Kidney (tissue), 14 donors: Measurements from ENCODE around the gene DDX24. TPM values are rescaled to one million over a fixed set of nuclear protein-coding genes. Genes with fewer than 3 reads are reported as not detected.
A peak's percentile ranks its signal among the peaks of the same experiment; 100 is the strongest.

Experiments
- DNase-seq, 5 donors: peaks; one replicate each; pipeline ENCODE4 v3.0.0-alpha.2; 2013 to 2020
- FAIRE-seq: peaks from 2 replicates; lab custom pipeline; 2012; peaks lifted over from hg19 to GRCh38; lab: Jason Lieb, UNC
- H3K27ac ChIP-seq, 2 donors: one replicate each; pipeline ENCODE4 v1.7.0; 2013; ENCODE audit warnings: low read depth in 2 of 2, low read length in 2 of 2, inconsistent platforms in 1 of 2
- H3K27me3 ChIP-seq: one replicate; pipeline ENCODE4 v1.7.1; 2013; ENCODE audit warnings: low read length, inconsistent platforms; ENCODE audit not compliant: control insufficient read depth, insufficient read depth
- H3K36me3 ChIP-seq, 3 donors: one replicate each; pipeline versions ENCODE4 v1.7.0 to v1.7.1; 2013; ENCODE audit warnings: low read length in 3 of 3, control low read depth in 1 of 3, inconsistent platforms in 1 of 3; ENCODE audit not compliant: insufficient read depth in 3 of 3, control insufficient read depth in 2 of 3
- H3K4me1 ChIP-seq, 3 donors: one replicate each; pipeline versions ENCODE4 v1.7.0 to v1.7.1; 2013; ENCODE audit warnings: low read length in 3 of 3, inconsistent platforms in 1 of 3, low read depth in 1 of 3; ENCODE audit not compliant: control insufficient read depth in 2 of 3, insufficient read depth in 2 of 3
- H3K4me3 ChIP-seq, 3 donors: one replicate each; pipeline versions ENCODE4 v1.7.0 to v1.8.1; 2013; ENCODE audit warnings: low read length in 3 of 3, control low read depth in 1 of 3, inconsistent platforms in 1 of 3
- H3K9ac ChIP-seq, 3 donors: one replicate each; pipeline versions ENCODE4 v1.7.0 to v1.7.1; 2013; ENCODE audit warnings: low read length in 3 of 3, control low read depth in 1 of 3, inconsistent platforms in 1 of 3
- H3K9me3 ChIP-seq, 3 donors: one replicate each; pipeline versions ENCODE4 v1.7.0 to v1.7.1; 2013; ENCODE audit warnings: low read length in 3 of 3, control low read depth in 1 of 3, inconsistent platforms in 1 of 3; ENCODE audit not compliant: control insufficient read depth in 2 of 3, insufficient read depth in 1 of 3
- intact Hi-C: fragments of 100-400 bp; cut with DNase I; formaldehyde crosslinking; loops from one replicate; pipeline ENCODE4 v1.11.1; 2022
- polyA plus RNA-seq: library from polyadenylated mRNA; stranded (reverse); fragments of 350-450 nt; fragmentation: Illumina TruSeq; extraction: RNeasy Lipid Tissue Mini Kit (QIAGEN cat#74804); gene quantifications from one replicate; pipeline ENCODE4 v1.2.3, GENCODE V29; 2014; ENCODE audit warnings: low read depth, low replicate concordance; ENCODE audit not compliant: insufficient read depth
- total RNA-seq: library from RNA; stranded (reverse); fragmentation: NEBNext Ultra II Directional; extraction: Animal tissue kit (Norgen Biotek cat#: 25700); gene quantifications from one replicate; pipeline ENCODE4 v1.2.1, GENCODE V29; 2021
- TF ChIP-seq, protein P1 (sequence below): IDR thresholded peaks from 3 replicates; pipeline ENCODE4 v1.5.1; 2012; ENCODE audit warnings: mild to moderate bottlenecking, moderate library complexity, borderline replicate concordance; ENCODE audit not compliant: insufficient read depth; ENCODE audit errors: extremely low read depth
- donor health status: control.
- donor health status: control.
- donor health status: control.
- donor health status: control.
- donor health status: control.
- donor health status: DM: yes; HTN: yes; CAD: no.
- donor health status: Normal renal cell carcinoma (clear cell type).

DDX24 gene
- total and polyA plus RNA-seq, 2 donors from 2014 or later, result 139 to 193 TPM

DNA sequence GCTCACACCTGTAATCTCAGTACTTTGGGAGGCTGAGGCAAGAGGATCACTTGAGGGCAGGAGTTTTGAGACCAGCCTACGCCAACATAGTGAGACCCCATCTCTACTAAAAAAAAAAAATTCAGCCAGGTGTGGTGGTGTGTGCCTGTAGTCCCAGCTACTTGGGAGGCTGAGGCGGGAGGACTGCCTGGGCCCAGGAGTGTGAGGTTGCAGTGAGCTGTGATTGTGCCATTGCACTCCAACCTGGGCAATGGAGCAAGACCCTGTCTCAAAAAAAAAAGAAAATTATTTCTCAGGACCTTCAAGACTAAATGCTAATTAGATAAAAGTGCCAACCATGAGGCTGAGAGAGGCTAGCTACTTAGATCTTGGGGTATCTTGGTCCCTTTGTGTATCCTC lies 31.4 kb downstream of the DDX24 start:
- TF ChIP-seq, protein P1, sequence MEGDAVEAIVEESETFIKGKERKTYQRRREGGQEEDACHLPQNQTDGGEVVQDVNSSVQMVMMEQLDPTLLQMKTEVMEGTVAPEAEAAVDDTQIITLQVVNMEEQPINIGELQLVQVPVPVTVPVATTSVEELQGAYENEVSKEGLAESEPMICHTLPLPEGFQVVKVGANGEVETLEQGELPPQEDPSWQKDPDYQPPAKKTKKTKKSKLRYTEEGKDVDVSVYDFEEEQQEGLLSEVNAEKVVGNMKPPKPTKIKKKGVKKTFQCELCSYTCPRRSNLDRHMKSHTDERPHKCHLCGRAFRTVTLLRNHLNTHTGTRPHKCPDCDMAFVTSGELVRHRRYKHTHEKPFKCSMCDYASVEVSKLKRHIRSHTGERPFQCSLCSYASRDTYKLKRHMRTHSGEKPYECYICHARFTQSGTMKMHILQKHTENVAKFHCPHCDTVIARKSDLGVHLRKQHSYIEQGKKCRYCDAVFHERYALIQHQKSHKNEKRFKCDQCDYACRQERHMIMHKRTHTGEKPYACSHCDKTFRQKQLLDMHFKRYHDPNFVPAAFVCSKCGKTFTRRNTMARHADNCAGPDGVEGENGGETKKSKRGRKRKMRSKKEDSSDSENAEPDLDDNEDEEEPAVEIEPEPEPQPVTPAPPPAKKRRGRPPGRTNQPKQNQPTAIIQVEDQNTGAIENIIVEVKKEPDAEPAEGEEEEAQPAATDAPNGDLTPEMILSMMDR, result no peak
- no peak overlapping the region for H3K4me3 ChIP-seq
- no peak overlapping the region for H3K9ac ChIP-seq
- peak in 1 of 5 donors; percentile 18 for DNase-seq
- H3K27ac ChIP-seq, result no peak overlapping the region
- H3K4me1 ChIP-seq, result peaks cover 0 to 10% (median 7%) of the 10 kb centered on the region in 3 donors
- no peaks in the 10 kb centered on the region for H3K27me3 ChIP-seq
- no peak for FAIRE-seq
- no peaks in the 10 kb centered on the region for H3K9me3 ChIP-seq
- peaks cover 5 to 70% (median 60%) of the 10 kb centered on the region in 3 donors for H3K36me3 ChIP-seq
- intact Hi-C loops, result no loop called here

- FAIRE-seq, result no peak
- H3K4me3 ChIP-seq, result no peak overlapping the region
- TF ChIP-seq, protein P1, result no peak
- no peak overlapping the region for H3K9ac ChIP-seq
- no peak overlapping the region for H3K27ac ChIP-seq
- no peaks in the 10 kb centered on the region for H3K27me3 ChIP-seq
- H3K9me3 ChIP-seq, result no peaks in the 10 kb centered on the region
- H3K4me1 ChIP-seq, result peaks cover 0 to 10% (median 7%) of the 10 kb centered on the region in 3 donors
- intact Hi-C loops, result no loop called here
- H3K36me3 ChIP-seq, result peaks cover 5 to 63% (median 54%) of the 10 kb centered on the region in 3 donors
- DNase-seq, result peak in 3 of 5 donors; percentile 18 to 64 (median 33)
Measured at GRCh38 chr14:94048691-94049624, 32.0 kb downstream of the DDX24 start.

DNA sequence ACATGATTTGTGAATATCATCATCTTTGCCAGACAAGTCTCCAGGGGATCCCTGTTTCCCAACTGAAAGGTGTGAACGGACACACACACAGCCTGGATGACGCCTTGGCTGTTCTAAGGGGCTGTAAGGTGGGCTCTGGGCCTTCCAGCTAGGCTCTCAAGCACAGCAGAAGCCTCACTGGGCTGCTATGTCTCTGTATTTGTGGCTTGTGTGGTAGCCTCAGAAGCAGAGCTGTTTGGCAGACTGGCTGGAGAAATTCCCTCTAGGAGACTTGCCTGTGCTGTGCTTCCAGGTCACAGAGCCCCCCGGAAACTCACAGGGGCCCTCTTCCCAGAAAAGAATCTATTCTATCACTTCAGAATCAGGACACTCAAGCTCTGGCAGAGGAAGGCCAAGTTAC lies 33.4 kb downstream of the DDX24 start:
- Histone ChIP-seq H3K4me3 (no peak overlapping the region), H3K36me3 (peaks cover 5 to 55% (median 46%) of the 10 kb centered on the region in 3 donors), H3K4me1 (peaks cover 0 to 10% (median 7%) of the 10 kb centered on the region in 3 donors), H3K27me3 (no peaks in the 10 kb centered on the region), H3K9ac (no peak overlapping the region), H3K27ac (no peak overlapping the region), H3K9me3 (no peaks in the 10 kb centered on the region)
- TF ChIP-seq, protein P1, result no peak
- no peak for FAIRE-seq
- intact Hi-C loops, result no loop called here
- DNase-seq, result peak in 1 of 5 donors; percentile 1
